Stimulated activated CD4-positive, alpha-beta T cell treated with anti-CD3 and anti-CD28 coated beads, TNF-alpha, amount 100 ng/mL, for 48 hours (primary cell): ENCODE measurements around the gene IL24.

ENCODE experiments used
- DNase-seq, 3 donors: peaks; one replicate each; pipeline ENCODE4 v3.0.0-alpha.2; 2020; ENCODE audit warnings: low read depth in 3 of 3

IL24 gene

GRCh38 chr1:206925106-206925736 is 28.0 kb downstream of the IL24 start:
- no peak for DNase-seq

GRCh38 chr1:206926286-206926685 is 29.0 kb downstream of the IL24 start:
- no peak for DNase-seq

- no peak for DNase-seq
Observed at GRCh38 chr1:206929524-206929923, 32.3 kb downstream of the IL24 start.

GRCh38 chr1:206930210-206930798 is 33.1 kb downstream of the IL24 start:
- no peak for DNase-seq

- no peak for DNase-seq
Observed at GRCh38 chr1:206931709-206932108, 34.5 kb downstream of the IL24 start.

GRCh38 chr1:206932177-206932576 is 34.9 kb downstream of the IL24 start:
- DNase-seq: no peak

GRCh38 chr1:206933333-206933945 is 36.2 kb downstream of the IL24 start:
- peak in 1 of 3 donors; percentile 79 for DNase-seq

GRCh38 chr1:206935491-206936067 is 38.3 kb downstream of the IL24 start:
- peak in 2 of 3 donors; percentile 37 to 42 for DNase-seq

GRCh38 chr1:206937425-206937824 is 40.2 kb downstream of the IL24 start:
- no peak for DNase-seq

- DNase-seq: no peak
Observed at GRCh38 chr1:206939131-206939530, 41.9 kb downstream of the IL24 start.

- DNase-seq: no peak
Observed at GRCh38 chr1:206939841-206940587, 42.8 kb downstream of the IL24 start.

GRCh38 chr1:206940588-206940936 is 43.3 kb downstream of the IL24 start:
- DNase-seq: no peak

GRCh38 chr1:206941766-206942418 is 44.6 kb downstream of the IL24 start:
- DNase-seq: no peak

GRCh38 chr1:206944703-206945102 is 47.5 kb downstream of the IL24 start:
- DNase-seq: no peak

- no peak for DNase-seq
Observed at GRCh38 chr1:206945779-206946178, 48.5 kb downstream of the IL24 start.

- DNase-seq: no peak
Observed at GRCh38 chr1:206946261-206946660, 49.0 kb downstream of the IL24 start, which contains the start of gene PIGR. TSS of gene PIGR (minus strand) at chr1:206946466. CDS start at chr1:206940531, 5,935 bp downstream.

GRCh38 chr1:206947255-206947654 is 50.0 kb downstream of the IL24 start:
- no peak for DNase-seq

- DNase-seq: no peak
Observed at GRCh38 chr1:206949208-206949607, 52.0 kb downstream of the IL24 start.

GRCh38 chr1:206949641-206950040 is 52.4 kb downstream of the IL24 start:
- no peak for DNase-seq

GRCh38 chr1:206951318-206952100 is 54.3 kb downstream of the IL24 start:
- DNase-seq: no peak

- DNase-seq: no peak
Observed at GRCh38 chr1:206952171-206952570, 54.9 kb downstream of the IL24 start.
